ENCODE data around the gene STPG2. TPM values are rescaled to one million over a fixed set of nuclear protein-coding genes. Genes with fewer than 3 reads are reported as not detected.

The STPG2 gene
- total RNA-seq, 2 donors from 2014 or later, result not detected

- no peak for ATAC-seq (replicated peaks in 1 of 2)
- DNase-seq, result no peak
- Mint-ChIP-seq H3K9me3 (peaks cover 8% of the 10 kb centered on the region in 2 donors), H3K4me3 (no peak overlapping the region), H3K36me3 (ENCODE audit: insufficient read depth in 2 of 2) (peaks cover 0 to 3% of the 10 kb centered on the region in 2 donors), H3K27me3 (ENCODE audit: low read depth) (no peaks in the 10 kb centered on the region), H3K4me1 (ENCODE audit: low read depth) (no peaks in the 10 kb centered on the region), H3K27ac (no peak overlapping the region)
Observed at GRCh38 chr4:97525236-97525635, 618.0 kb downstream of the STPG2 start.

- no peak for ATAC-seq (replicated peaks in 1 of 2)
- H3K9me3 Mint-ChIP-seq, result peaks cover 3 to 7% of the 10 kb centered on the region in 2 donors
- H3K4me1 Mint-ChIP-seq (ENCODE audit: low read depth), result no peaks in the 10 kb centered on the region
- no peaks in the 10 kb centered on the region for H3K36me3 Mint-ChIP-seq (ENCODE audit: insufficient read depth in 2 of 2)
- H3K27ac Mint-ChIP-seq, result no peak overlapping the region
- H3K27me3 Mint-ChIP-seq (ENCODE audit: low read depth), result no peaks in the 10 kb centered on the region
- DNase-seq, result no peak
- no peak overlapping the region for H3K4me3 Mint-ChIP-seq
Observed at GRCh38 chr4:97517939-97518338, 625.3 kb downstream of the STPG2 start.

- DNase-seq, result no peak
- Mint-ChIP-seq H3K4me3 (no peak overlapping the region), H3K27ac (no peak overlapping the region), H3K27me3 (ENCODE audit: low read depth) (no peaks in the 10 kb centered on the region), H3K9me3 (peaks cover 5 to 7% of the 10 kb centered on the region in 2 donors), H3K36me3 (ENCODE audit: insufficient read depth in 2 of 2) (no peaks in the 10 kb centered on the region), H3K4me1 (ENCODE audit: low read depth) (no peaks in the 10 kb centered on the region)
- ATAC-seq (replicated peaks in 1 of 2), result no peak
Observed at GRCh38 chr4:97513917-97514316, 629.4 kb downstream of the STPG2 start.

Other genes starting within 250 kb of the STPG2 start
- 10 to 100 TPM; 47.2 to 54.6 TPM for gene RAP1GDS1, start 117.9 kb upstream of the STPG2 start, total RNA-seq